GM21367 (cell line): ENCODE results near the gene RAPGEFL1.
"Not testable (repeated sequence)": the region's sequence is repeated elsewhere in the genome, so short reads cannot be mapped to it uniquely, and the experiment has no call there.

ENCODE experiments used
- ATAC-seq: cut with Tn5 transposase; IDR thresholded peaks from one replicate; pipeline ENCODE4 v1.9.1; 2021; ENCODE audit not compliant: unreplicated experiment

RAPGEFL1 gene

GRCh38 chr17:40173091-40173777 lies 4.0 kb upstream of the RAPGEFL1 start:
- ATAC-seq: no peak

GRCh38 chr17:40173778-40174135 lies 3.5 kb upstream of the RAPGEFL1 start:
- ATAC-seq: no peak

GRCh38 chr17:40174514-40174913 lies 2.8 kb upstream of the RAPGEFL1 start:
- ATAC-seq: no peak

GRCh38 chr17:40175928-40176753 lies 1.1 kb upstream of the RAPGEFL1 start:
- no peak for ATAC-seq

- no peak for ATAC-seq
Observed at GRCh38 chr17:40176754-40177110, 538 bp upstream of the RAPGEFL1 start.

GRCh38 chr17:40178021-40178601 lies 841 bp downstream of the RAPGEFL1 start:
- ATAC-seq: no peak

- no peak for ATAC-seq
Observed at GRCh38 chr17:40178660-40179059, 1.4 kb downstream of the RAPGEFL1 start.

GRCh38 chr17:40179923-40180659 lies 2.8 kb downstream of the RAPGEFL1 start:
- no peak for ATAC-seq

- no peak for ATAC-seq
Observed at GRCh38 chr17:40180694-40181093, 3.4 kb downstream of the RAPGEFL1 start.

GRCh38 chr17:40181205-40181604 lies 3.9 kb downstream of the RAPGEFL1 start:
- ATAC-seq: no peak

GRCh38 chr17:40182606-40183005 lies 5.3 kb downstream of the RAPGEFL1 start:
- ATAC-seq: no peak

- ATAC-seq: no peak
Observed at GRCh38 chr17:40187238-40187637, 10.0 kb downstream of the RAPGEFL1 start.

- ATAC-seq: no peak
Observed at GRCh38 chr17:40188694-40189093, 11.4 kb downstream of the RAPGEFL1 start.

GRCh38 chr17:40190197-40191021 lies 13.1 kb downstream of the RAPGEFL1 start:
- no peak for ATAC-seq

GRCh38 chr17:40191237-40192208 lies 14.3 kb downstream of the RAPGEFL1 start:
- peak; percentile 50 for ATAC-seq

- ATAC-seq: no peak
Observed at GRCh38 chr17:40192961-40193360, 15.7 kb downstream of the RAPGEFL1 start.

- ATAC-seq: no peak
Observed at GRCh38 chr17:40194821-40195220, 17.6 kb downstream of the RAPGEFL1 start.

- ATAC-seq: no peak
Observed at GRCh38 chr17:40197550-40197949, 20.3 kb downstream of the RAPGEFL1 start.

GRCh38 chr17:40197965-40198456 lies 20.7 kb downstream of the RAPGEFL1 start:
- ATAC-seq: not testable (repeated sequence)
